SK-N-MC (cell line): ENCODE measurements around the gene PPP6R3.

Source experiments
- EZH2 ChIP-seq: fragments of 200-600 bp; sonication (generic); IDR thresholded peaks from one replicate; pipeline ENCODE4 v1.6.1; 2017; ENCODE audit warnings: antibody characterized with exemption
- POLR2AphosphoS5 ChIP-seq: IDR thresholded peaks from 2 replicates; pipeline ENCODE4 v1.6.1; 2012; ENCODE audit warnings: mild to moderate bottlenecking, low read depth, low read length, borderline replicate concordance

- TF ChIP-seq POLR2AphosphoS5 (no peak), EZH2 (no peak)
These were observed 47.0 kb upstream of the PPP6R3 start for GRCh38 chr11:68413591-68413999.
